NCI-H446 (cell line): ENCODE data around the gene RRAGD.

ENCODE experiments used
- DNase-seq, 2 experiments: peaks; one replicate each; lab custom pipeline; 2025; lab: John Stamatoyannopoulos, UW

The RRAGD gene

GRCh38 chr6:89412071-89413005 is at the start of gene RRAGD:
Gene RRAGD, minus strand, starts transcription at chr6:89412273. Its CDS starts 280 bp downstream, at chr6:89411993.
- peak; percentile 38 to 65 for DNase-seq

GRCh38 chr6:89460713-89461112 is 48.6 kb upstream of the RRAGD start:
- no peak for DNase-seq

GRCh38 chr6:89459501-89459900 is 47.4 kb upstream of the RRAGD start:
- no peak for DNase-seq

- DNase-seq = no peak
Observed at GRCh38 chr6:89458704-89459103, 46.6 kb upstream of the RRAGD start.

GRCh38 chr6:89454300-89454699 is 42.2 kb upstream of the RRAGD start:
- DNase-seq = no peak

- no peak for DNase-seq
Observed at GRCh38 chr6:89452281-89452680, 40.2 kb upstream of the RRAGD start.

- DNase-seq = no peak
Observed at GRCh38 chr6:89449193-89449592, 37.1 kb upstream of the RRAGD start.

GRCh38 chr6:89443658-89444057 is 31.6 kb upstream of the RRAGD start:
- DNase-seq = no peak

- DNase-seq = no peak
Observed at GRCh38 chr6:89440200-89440599, 28.1 kb upstream of the RRAGD start.

GRCh38 chr6:89439014-89439413 is 26.9 kb upstream of the RRAGD start:
- DNase-seq = no peak

GRCh38 chr6:89438248-89438647 is 26.2 kb upstream of the RRAGD start:
- DNase-seq = no peak

GRCh38 chr6:89436226-89436625 is 24.2 kb upstream of the RRAGD start:
- DNase-seq = no peak

- peak in 1 of 2 experiments; percentile 3 for DNase-seq
Observed at GRCh38 chr6:89434954-89435353, 22.9 kb upstream of the RRAGD start.

GRCh38 chr6:89434150-89434499 is 22.1 kb upstream of the RRAGD start:
- DNase-seq = no peak

- no peak for DNase-seq
Observed at GRCh38 chr6:89433252-89434149, 21.4 kb upstream of the RRAGD start.

- DNase-seq = peak; percentile 19 to 78
Observed at GRCh38 chr6:89432875-89433251, 20.8 kb upstream of the RRAGD start, which contains the start of gene ANKRD6. Gene ANKRD6, plus strand, starts transcription at chr6:89433152. Its CDS starts 133,825 bp downstream, at chr6:89566977.

- peak; percentile 34 to 75 for DNase-seq
Observed at GRCh38 chr6:89430201-89430962, 18.3 kb upstream of the RRAGD start.

- no peak for DNase-seq
Observed at GRCh38 chr6:89416796-89417195, 4.7 kb upstream of the RRAGD start.

- no peak for DNase-seq
Observed at GRCh38 chr6:89415185-89415584, 3.1 kb upstream of the RRAGD start.

- no peak for DNase-seq
Observed at GRCh38 chr6:89414215-89414614, 2.1 kb upstream of the RRAGD start.

- no peak for DNase-seq
Observed at GRCh38 chr6:89413006-89413400, 930 bp upstream of the RRAGD start.
